ENCODE data around the gene MBTPS1. TPM values are rescaled to one million over a fixed set of nuclear protein-coding genes. Genes with fewer than 3 reads are reported as not detected.

The MBTPS1 gene
- total RNA-seq, 1 donor from 2014 or later = 63.4 TPM

GRCh38 chr16:84068783-84069462 lies 47.8 kb downstream of the MBTPS1 start:
- no peak for TF ChIP-seq CTCF (IDR thresholded peaks at IDR 0.05; ENCODE audit: insufficient read depth, low read length, severe bottlenecking)
- Histone ChIP-seq H3K36me3 (ENCODE audit: control insufficient read depth, insufficient read depth, low read length) (peaks cover 18% of the 10 kb centered on the region), H3K4me3 (ENCODE audit: low read depth, low read length) (no peak overlapping the region), H3K27me3 (ENCODE audit: control insufficient read depth, insufficient read depth, low read length) (no peaks in the 10 kb centered on the region)
- no peak for FAIRE-seq
- no peak for DNase-seq (ENCODE audit: low read depth)

- FAIRE-seq = no peak
- Histone ChIP-seq H3K4me3 (ENCODE audit: low read depth, low read length) (no peak overlapping the region), H3K36me3 (ENCODE audit: control insufficient read depth, insufficient read depth, low read length) (peaks cover 19% of the 10 kb centered on the region), H3K27me3 (ENCODE audit: control insufficient read depth, insufficient read depth, low read length) (no peaks in the 10 kb centered on the region)
- DNase-seq (ENCODE audit: low read depth) = no peak
- TF ChIP-seq CTCF (IDR thresholded peaks at IDR 0.05; ENCODE audit: insufficient read depth, low read length, severe bottlenecking) = no peak
Measured at GRCh38 chr16:84068041-84068440, 48.7 kb downstream of the MBTPS1 start.

- Histone ChIP-seq H3K36me3 (ENCODE audit: control insufficient read depth, insufficient read depth, low read length) (peaks cover 20% of the 10 kb centered on the region), H3K4me3 (ENCODE audit: low read depth, low read length) (no peak overlapping the region), H3K27me3 (ENCODE audit: control insufficient read depth, insufficient read depth, low read length) (no peaks in the 10 kb centered on the region)
- FAIRE-seq = no peak
- TF ChIP-seq CTCF (IDR thresholded peaks at IDR 0.05; ENCODE audit: insufficient read depth, low read length, severe bottlenecking) = no peak
- no peak for DNase-seq (ENCODE audit: low read depth)
Measured at GRCh38 chr16:84067640-84068039, 49.1 kb downstream of the MBTPS1 start.

- Histone ChIP-seq H3K36me3 (ENCODE audit: control insufficient read depth, insufficient read depth, low read length) (peaks cover 29% of the 10 kb centered on the region), H3K4me3 (ENCODE audit: low read depth, low read length) (no peak overlapping the region), H3K27me3 (ENCODE audit: control insufficient read depth, insufficient read depth, low read length) (no peaks in the 10 kb centered on the region)
- DNase-seq (ENCODE audit: low read depth) (peak; percentile 61), FAIRE-seq (no peak)
- peak; percentile 78 for TF ChIP-seq CTCF (IDR thresholded peaks at IDR 0.05; ENCODE audit: insufficient read depth, low read length, severe bottlenecking)
Measured at GRCh38 chr16:84065536-84066132, 51.1 kb downstream of the MBTPS1 start.

GRCh38 chr16:84063980-84064379 lies 52.8 kb downstream of the MBTPS1 start:
- FAIRE-seq (no peak), DNase-seq (ENCODE audit: low read depth) (no peak)
- Histone ChIP-seq H3K36me3 (ENCODE audit: control insufficient read depth, insufficient read depth, low read length) (peaks cover 33% of the 10 kb centered on the region), H3K4me3 (ENCODE audit: low read depth, low read length) (no peak overlapping the region), H3K27me3 (ENCODE audit: control insufficient read depth, insufficient read depth, low read length) (no peaks in the 10 kb centered on the region)
- no peak for TF ChIP-seq CTCF (IDR thresholded peaks at IDR 0.05; ENCODE audit: insufficient read depth, low read length, severe bottlenecking)

Measured in bronchial epithelial cell (primary cell).